ENCODE data around the gene KCNH1.
"Not testable (repeated sequence)": the region's sequence is repeated elsewhere in the genome, so short reads cannot be mapped to it uniquely, and the experiment has no call there.

Gene KCNH1

GRCh38 chr1:210663730-210664573, 470.0 kb downstream of the KCNH1 start:
- DNase-seq, result no peak

- no peak for DNase-seq
These were observed 471.5 kb downstream of the KCNH1 start for GRCh38 chr1:210662291-210663050.

GRCh38 chr1:210661520-210661919, 472.4 kb downstream of the KCNH1 start:
- DNase-seq, result not testable (repeated sequence)

GRCh38 chr1:210657806-210658205, 476.1 kb downstream of the KCNH1 start:
- no peak for DNase-seq

- DNase-seq, result no peak
These were observed 478.4 kb downstream of the KCNH1 start for GRCh38 chr1:210655511-210655910.

- DNase-seq, result no peak
These were observed 479.6 kb downstream of the KCNH1 start for GRCh38 chr1:210654176-210654981.

- DNase-seq, result no peak
These were observed 480.2 kb downstream of the KCNH1 start for GRCh38 chr1:210653771-210654170.

GRCh38 chr1:210652329-210652954, 481.5 kb downstream of the KCNH1 start:
- no peak for DNase-seq

- no peak for DNase-seq
These were observed 483.5 kb downstream of the KCNH1 start for GRCh38 chr1:210650403-210650802.

- no peak for DNase-seq
These were observed 485.2 kb downstream of the KCNH1 start for GRCh38 chr1:210648588-210649269.

- DNase-seq, result peak; percentile 1
These were observed 486.3 kb downstream of the KCNH1 start for GRCh38 chr1:210647406-210648333.

GRCh38 chr1:210646258-210646616, 487.7 kb downstream of the KCNH1 start:
- no peak for DNase-seq

GRCh38 chr1:210645582-210646257, 488.2 kb downstream of the KCNH1 start:
- DNase-seq, result no peak

- no peak for DNase-seq
These were observed 492.4 kb downstream of the KCNH1 start for GRCh38 chr1:210641582-210641981.

- DNase-seq, result no peak
These were observed 498.8 kb downstream of the KCNH1 start for GRCh38 chr1:210635108-210635507.

GRCh38 chr1:210633636-210634035, 500.3 kb downstream of the KCNH1 start:
- no peak for DNase-seq

- DNase-seq, result no peak
These were observed 500.8 kb downstream of the KCNH1 start for GRCh38 chr1:210633140-210633539.

- DNase-seq, result no peak
These were observed 502.5 kb downstream of the KCNH1 start for GRCh38 chr1:210631399-210631798.

GRCh38 chr1:210629276-210629675, 504.7 kb downstream of the KCNH1 start:
- no peak for DNase-seq

- no peak for DNase-seq
These were observed 506.2 kb downstream of the KCNH1 start for GRCh38 chr1:210627755-210628154.
